Measurements from ENCODE around the gene GSK3A. TPM values are rescaled to one million over a fixed set of nuclear protein-coding genes. Genes with fewer than 3 reads are reported as not detected.

The GSK3A gene
- total and polyA plus RNA-seq, 2 of the 8 experiments (the other 6 are each of a cell fraction or from before 2014, with no cell fraction given) = 55.3 to 84.0 TPM

GRCh38 chr19:42224940-42225717, 17.3 kb downstream of the GSK3A start (continued):
- TF ChIP-seq, protein P1, sequence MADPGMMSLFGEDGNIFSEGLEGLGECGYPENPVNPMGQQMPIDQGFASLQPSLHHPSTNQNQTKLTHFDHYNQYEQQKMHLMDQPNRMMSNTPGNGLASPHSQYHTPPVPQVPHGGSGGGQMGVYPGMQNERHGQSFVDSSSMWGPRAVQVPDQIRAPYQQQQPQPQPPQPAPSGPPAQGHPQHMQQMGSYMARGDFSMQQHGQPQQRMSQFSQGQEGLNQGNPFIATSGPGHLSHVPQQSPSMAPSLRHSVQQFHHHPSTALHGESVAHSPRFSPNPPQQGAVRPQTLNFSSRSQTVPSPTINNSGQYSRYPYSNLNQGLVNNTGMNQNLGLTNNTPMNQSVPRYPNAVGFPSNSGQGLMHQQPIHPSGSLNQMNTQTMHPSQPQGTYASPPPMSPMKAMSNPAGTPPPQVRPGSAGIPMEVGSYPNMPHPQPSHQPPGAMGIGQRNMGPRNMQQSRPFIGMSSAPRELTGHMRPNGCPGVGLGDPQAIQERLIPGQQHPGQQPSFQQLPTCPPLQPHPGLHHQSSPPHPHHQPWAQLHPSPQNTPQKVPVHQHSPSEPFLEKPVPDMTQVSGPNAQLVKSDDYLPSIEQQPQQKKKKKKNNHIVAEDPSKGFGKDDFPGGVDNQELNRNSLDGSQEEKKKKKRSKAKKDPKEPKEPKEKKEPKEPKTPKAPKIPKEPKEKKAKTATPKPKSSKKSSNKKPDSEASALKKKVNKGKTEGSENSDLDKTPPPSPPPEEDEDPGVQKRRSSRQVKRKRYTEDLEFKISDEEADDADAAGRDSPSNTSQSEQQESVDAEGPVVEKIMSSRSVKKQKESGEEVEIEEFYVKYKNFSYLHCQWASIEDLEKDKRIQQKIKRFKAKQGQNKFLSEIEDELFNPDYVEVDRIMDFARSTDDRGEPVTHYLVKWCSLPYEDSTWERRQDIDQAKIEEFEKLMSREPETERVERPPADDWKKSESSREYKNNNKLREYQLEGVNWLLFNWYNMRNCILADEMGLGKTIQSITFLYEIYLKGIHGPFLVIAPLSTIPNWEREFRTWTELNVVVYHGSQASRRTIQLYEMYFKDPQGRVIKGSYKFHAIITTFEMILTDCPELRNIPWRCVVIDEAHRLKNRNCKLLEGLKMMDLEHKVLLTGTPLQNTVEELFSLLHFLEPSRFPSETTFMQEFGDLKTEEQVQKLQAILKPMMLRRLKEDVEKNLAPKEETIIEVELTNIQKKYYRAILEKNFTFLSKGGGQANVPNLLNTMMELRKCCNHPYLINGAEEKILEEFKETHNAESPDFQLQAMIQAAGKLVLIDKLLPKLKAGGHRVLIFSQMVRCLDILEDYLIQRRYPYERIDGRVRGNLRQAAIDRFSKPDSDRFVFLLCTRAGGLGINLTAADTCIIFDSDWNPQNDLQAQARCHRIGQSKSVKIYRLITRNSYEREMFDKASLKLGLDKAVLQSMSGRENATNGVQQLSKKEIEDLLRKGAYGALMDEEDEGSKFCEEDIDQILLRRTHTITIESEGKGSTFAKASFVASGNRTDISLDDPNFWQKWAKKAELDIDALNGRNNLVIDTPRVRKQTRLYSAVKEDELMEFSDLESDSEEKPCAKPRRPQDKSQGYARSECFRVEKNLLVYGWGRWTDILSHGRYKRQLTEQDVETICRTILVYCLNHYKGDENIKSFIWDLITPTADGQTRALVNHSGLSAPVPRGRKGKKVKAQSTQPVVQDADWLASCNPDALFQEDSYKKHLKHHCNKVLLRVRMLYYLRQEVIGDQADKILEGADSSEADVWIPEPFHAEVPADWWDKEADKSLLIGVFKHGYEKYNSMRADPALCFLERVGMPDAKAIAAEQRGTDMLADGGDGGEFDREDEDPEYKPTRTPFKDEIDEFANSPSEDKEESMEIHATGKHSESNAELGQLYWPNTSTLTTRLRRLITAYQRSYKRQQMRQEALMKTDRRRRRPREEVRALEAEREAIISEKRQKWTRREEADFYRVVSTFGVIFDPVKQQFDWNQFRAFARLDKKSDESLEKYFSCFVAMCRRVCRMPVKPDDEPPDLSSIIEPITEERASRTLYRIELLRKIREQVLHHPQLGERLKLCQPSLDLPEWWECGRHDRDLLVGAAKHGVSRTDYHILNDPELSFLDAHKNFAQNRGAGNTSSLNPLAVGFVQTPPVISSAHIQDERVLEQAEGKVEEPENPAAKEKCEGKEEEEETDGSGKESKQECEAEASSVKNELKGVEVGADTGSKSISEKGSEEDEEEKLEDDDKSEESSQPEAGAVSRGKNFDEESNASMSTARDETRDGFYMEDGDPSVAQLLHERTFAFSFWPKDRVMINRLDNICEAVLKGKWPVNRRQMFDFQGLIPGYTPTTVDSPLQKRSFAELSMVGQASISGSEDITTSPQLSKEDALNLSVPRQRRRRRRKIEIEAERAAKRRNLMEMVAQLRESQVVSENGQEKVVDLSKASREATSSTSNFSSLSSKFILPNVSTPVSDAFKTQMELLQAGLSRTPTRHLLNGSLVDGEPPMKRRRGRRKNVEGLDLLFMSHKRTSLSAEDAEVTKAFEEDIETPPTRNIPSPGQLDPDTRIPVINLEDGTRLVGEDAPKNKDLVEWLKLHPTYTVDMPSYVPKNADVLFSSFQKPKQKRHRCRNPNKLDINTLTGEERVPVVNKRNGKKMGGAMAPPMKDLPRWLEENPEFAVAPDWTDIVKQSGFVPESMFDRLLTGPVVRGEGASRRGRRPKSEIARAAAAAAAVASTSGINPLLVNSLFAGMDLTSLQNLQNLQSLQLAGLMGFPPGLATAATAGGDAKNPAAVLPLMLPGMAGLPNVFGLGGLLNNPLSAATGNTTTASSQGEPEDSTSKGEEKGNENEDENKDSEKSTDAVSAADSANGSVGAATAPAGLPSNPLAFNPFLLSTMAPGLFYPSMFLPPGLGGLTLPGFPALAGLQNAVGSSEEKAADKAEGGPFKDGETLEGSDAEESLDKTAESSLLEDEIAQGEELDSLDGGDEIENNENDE (IDR thresholded peaks at IDR 0.05; ENCODE audit: insufficient replicate concordance, low read length) = no peak
- TF ChIP-seq JUND (IDR thresholded peaks at IDR 0.05; ENCODE audit: low read length) = no peak
- TF ChIP-seq KDM1A (IDR thresholded peaks at IDR 0.05; ENCODE audit: borderline replicate concordance, low read length) = no peak
- TF ChIP-seq JUN (IDR thresholded peaks at IDR 0.05; ENCODE audit: low read depth, low read length) = no peak
- TF ChIP-seq MAFK (IDR thresholded peaks at IDR 0.05; ENCODE audit: low read depth, low read length) = no peak
- no peak for TF ChIP-seq CEBPB (IDR thresholded peaks at IDR 0.05; ENCODE audit: low read depth, low read length)
- no peak for TF ChIP-seq RFX5 (IDR thresholded peaks at IDR 0.05; ENCODE audit: borderline replicate concordance, low read depth, low read length)
- TF ChIP-seq USF2 (IDR thresholded peaks at IDR 0.05; ENCODE audit: low read length) = no peak
- TF ChIP-seq EP300 (IDR thresholded peaks at IDR 0.05; ENCODE audit: borderline replicate concordance in 1 of 2, low read depth in 2 of 2, low read length in 2 of 2) = no peak
